Liver (tissue), 9 donors: ENCODE data around the gene RABEP2. TPM values are rescaled to one million over a fixed set of nuclear protein-coding genes. Genes with fewer than 3 reads are reported as not detected.

ENCODE experiments used
- DNase-seq: peaks from one replicate; pipeline ENCODE4 v3.0.0-alpha.2; 2017; ENCODE audit warnings: low spot score
- H3K27ac ChIP-seq, 2 donors: one replicate each; pipeline ENCODE4 v1.7.0; 2013; ENCODE audit warnings: inconsistent platforms in 2 of 2, low read length in 2 of 2, control low read depth in 1 of 2, low read depth in 1 of 2, mild to moderate bottlenecking in 1 of 2
- H3K27me3 ChIP-seq, 4 donors: one replicate each; pipeline versions ENCODE4 v1.6.1 to v1.7.0; 2013; ENCODE audit warnings: low read length in 3 of 4, inconsistent platforms in 1 of 4, mild to moderate bottlenecking in 1 of 4, moderate library complexity in 1 of 4; ENCODE audit not compliant: control insufficient read depth in 4 of 4, insufficient read depth in 4 of 4
- H3K36me3 ChIP-seq, 4 donors: one replicate each; pipeline versions ENCODE4 v1.6.1 to v1.7.0; 2013; ENCODE audit warnings: low read length in 3 of 4, mild to moderate bottlenecking in 3 of 4, low read depth in 1 of 4, moderate library complexity in 1 of 4; ENCODE audit not compliant: control insufficient read depth in 4 of 4, insufficient read depth in 3 of 4
- H3K4me1 ChIP-seq, 4 donors: one replicate each; pipeline versions ENCODE4 v1.6.1 to v1.7.0; 2013; ENCODE audit warnings: low read length in 3 of 4, mild to moderate bottlenecking in 3 of 4, moderate library complexity in 1 of 4; ENCODE audit not compliant: control insufficient read depth in 4 of 4, insufficient read depth in 4 of 4
- H3K4me3 ChIP-seq, 3 donors: one replicate each; pipeline versions ENCODE4 v1.6.1 to v1.7.0; 2013; ENCODE audit warnings: low read length in 3 of 3, control low read depth in 1 of 3, low read depth in 1 of 3, mild to moderate bottlenecking in 1 of 3
- H3K9ac ChIP-seq, 2 donors: one replicate each; pipeline ENCODE4 v1.7.0; 2013; ENCODE audit warnings: low read length in 2 of 2, mild to moderate bottlenecking in 2 of 2, moderate library complexity in 2 of 2, control low read depth in 1 of 2, low read depth in 1 of 2
- H3K9me3 ChIP-seq, 4 donors: one replicate each; pipeline versions ENCODE4 v1.6.1 to v1.7.0; 2013; ENCODE audit warnings: low read length in 3 of 4; ENCODE audit not compliant: control insufficient read depth in 4 of 4
- ATF3 ChIP-seq: IDR thresholded peaks from 2 replicates; pipeline ENCODE4 v1.6.1; 2016; ENCODE audit warnings: antibody characterized with exemption
- CTCF ChIP-seq: fragments of 150-350 bp; IDR thresholded peaks from 2 replicates; pipeline ENCODE4 v1.5.1; 2017; ENCODE audit warnings: improper control_type of control experiment, low read depth, low read length; ENCODE audit not compliant: missing input control
- FOXA1 ChIP-seq: IDR thresholded peaks from 2 replicates; pipeline ENCODE4 v1.6.1; 2016; ENCODE audit warnings: antibody characterized with exemption
- FOXA2 ChIP-seq: IDR thresholded peaks from 2 replicates; pipeline ENCODE4 v1.6.1; 2016; ENCODE audit warnings: antibody characterized with exemption
- GABPA ChIP-seq, 2 donors: IDR thresholded peaks in 1 of 2; conservative IDR thresholded peaks in 1 of 2; 2 replicates each; pipeline ENCODE4 v1.6.1; 2016; ENCODE audit warnings: antibody characterized with exemption in 2 of 2, mild to moderate bottlenecking in 1 of 2, moderate library complexity in 1 of 2
- HNF4G ChIP-seq: IDR thresholded peaks from 2 replicates; pipeline ENCODE4 v1.6.1; 2016; ENCODE audit warnings: antibody characterized with exemption
- JUND ChIP-seq, 2 donors: IDR thresholded peaks; 2 replicates each; pipeline ENCODE4 v1.6.1; 2016; ENCODE audit warnings: antibody characterized with exemption in 2 of 2
- MAX ChIP-seq: IDR thresholded peaks from 2 replicates; pipeline ENCODE4 v1.6.1; 2016; ENCODE audit warnings: antibody characterized with exemption
- NR2F2 ChIP-seq: IDR thresholded peaks from 2 replicates; pipeline ENCODE4 v1.6.1; 2016; ENCODE audit warnings: antibody characterized with exemption
- RAD21 ChIP-seq, 2 donors: IDR thresholded peaks; 2 replicates each; pipeline ENCODE4 v1.6.1; 2016; ENCODE audit warnings: antibody characterized with exemption in 2 of 2, mild to moderate bottlenecking in 2 of 2
- REST ChIP-seq: IDR thresholded peaks from 2 replicates; pipeline ENCODE4 v1.6.1; 2016; ENCODE audit warnings: antibody characterized with exemption, mild to moderate bottlenecking
- RXRA ChIP-seq, 2 donors: IDR thresholded peaks; 2 replicates each; pipeline ENCODE4 v1.6.1; 2017 to 2018; ENCODE audit warnings: antibody characterized with exemption in 2 of 2, mild to moderate bottlenecking in 1 of 2
- SP1 ChIP-seq: IDR thresholded peaks from 2 replicates; pipeline ENCODE4 v1.6.1; 2018; ENCODE audit warnings: antibody characterized with exemption, mild to moderate bottlenecking
- TAF1 ChIP-seq: conservative IDR thresholded peaks from 2 replicates; pipeline ENCODE4 v1.6.1; 2016; ENCODE audit warnings: antibody characterized with exemption, mild to moderate bottlenecking
- YY1 ChIP-seq: IDR thresholded peaks from 2 replicates; pipeline ENCODE4 v1.6.1; 2016; ENCODE audit warnings: antibody characterized with exemption, mild to moderate bottlenecking
- WGBS: extraction: QIAGEN DNeasy Blood & Tissue Kit; methylation state at CpG from one replicate; pipeline ENCODE4 v1.1.7; 2013; 5-methylcytosine and 5-hydroxymethylcytosine counted together
- polyA plus RNA-seq, 2 donors: library from polyadenylated mRNA; stranded (reverse) in 1 of 2; unstranded in 1 of 2; fragments of 200-250 nt in 1 of 2; fragments of >200 nt in 1 of 2; fragmentation: Nextera tagmentation in 1 of 2; extraction: Ambion mirVana in 1 of 2; gene quantifications; one replicate each; pipeline versions ENCODE4 v1.2.1 to v1.2.3, GENCODE V29; 2013 to 2015
- total RNA-seq, 2 donors: library from RNA; depleted of rRNA; stranded (reverse); fragments of >200 nt; gene quantifications; one replicate each; pipeline ENCODE4 v1.2.3, GENCODE V29; 2014
- donor health status: healthy.
- donor health status: healthy.
- donor health status: healthy.
- donor health status: healthy.
- donor health status: healthy.

The RABEP2 gene
- total and polyA plus RNA-seq, 4 donors, result 3.0 to 16.1 (median 8.3) TPM

GRCh38 chr16:28880955-28881354, 44.1 kb downstream of the RABEP2 start:
- Histone ChIP-seq H3K27ac (no peak overlapping the region), H3K27me3 (no peaks in the 10 kb centered on the region), H3K36me3 (no peaks in the 10 kb centered on the region), H3K9me3 (no peaks in the 10 kb centered on the region), H3K4me1 (peaks cover 2 to 12% (median 11%) of the 10 kb centered on the region in 4 donors), H3K9ac (no peak overlapping the region), H3K4me3 (no peak overlapping the region)
- TF ChIP-seq ATF3 (no peak), JUND (IDR thresholded peaks at IDR 0.05) (no peak), MAX (no peak), FOXA1 (no peak)
- DNase-seq, result no peak
- WGBS, result 76% methylated on average over 4 of the region's 4 CpGs

GRCh38 chr16:28880589-28880915, 44.5 kb downstream of the RABEP2 start:
- no peak overlapping the region for H3K9ac ChIP-seq
- no peak overlapping the region for H3K4me3 ChIP-seq
- 34% methylated on average over 11 of the region's 11 CpGs for WGBS
- peaks cover 2 to 12% (median 11%) of the 10 kb centered on the region in 4 donors for H3K4me1 ChIP-seq
- H3K27ac ChIP-seq, result no peak overlapping the region
- DNase-seq, result no peak
- no peaks in the 10 kb centered on the region for H3K36me3 ChIP-seq
- no peaks in the 10 kb centered on the region for H3K9me3 ChIP-seq
- H3K27me3 ChIP-seq, result no peaks in the 10 kb centered on the region
- TF ChIP-seq REST, result no peak
- TF ChIP-seq SP1, result no peak
- TF ChIP-seq NR2F2, result no peak
- TF ChIP-seq GABPA (IDR thresholded peaks at IDR 0.05 in 1 of 2, conservative IDR thresholded peaks at IDR 0.05 in 1 of 2), result no peak
- TF ChIP-seq FOXA1, result no peak
- no peak for TF ChIP-seq RXRA (IDR thresholded peaks at IDR 0.05)
- TF ChIP-seq RAD21 (IDR thresholded peaks at IDR 0.05), result no peak
- no peak for TF ChIP-seq CTCF
- no peak for TF ChIP-seq YY1
- no peak for TF ChIP-seq ATF3
- TF ChIP-seq TAF1, result no peak
- no peak for TF ChIP-seq FOXA2
- TF ChIP-seq JUND (IDR thresholded peaks at IDR 0.05), result no peak
- no peak for TF ChIP-seq HNF4G
